HG02588 (cell line): ENCODE data around the gene PLA2G15.
A peak's percentile ranks its signal among the peaks of the same experiment; 100 is the strongest.

Source experiments
- ATAC-seq: cut with Tn5 transposase; IDR thresholded peaks from one replicate; pipeline ENCODE4 v1.9.1; 2021; ENCODE audit warnings: mild to moderate bottlenecking, moderate library complexity; ENCODE audit not compliant: unreplicated experiment

Gene PLA2G15

GRCh38 chr16:68244903-68245853 lies at the start of gene PLA2G15:
PLA2G15 (plus strand) TSS chr16:68245373; CDS start chr16:68245427, 54 bp downstream.
- ATAC-seq: peak; percentile 76

- ATAC-seq: no peak
Observed at GRCh38 chr16:68197250-68197649, 47.9 kb upstream of the PLA2G15 start.

GRCh38 chr16:68200088-68200783 lies 44.9 kb upstream of the PLA2G15 start:
- no peak for ATAC-seq

- no peak for ATAC-seq
Observed at GRCh38 chr16:68202091-68202519, 43.1 kb upstream of the PLA2G15 start.

GRCh38 chr16:68206245-68206644 lies 38.9 kb upstream of the PLA2G15 start:
- no peak for ATAC-seq

- ATAC-seq: no peak
Observed at GRCh38 chr16:68214726-68215125, 30.4 kb upstream of the PLA2G15 start.

GRCh38 chr16:68215302-68215701 lies 29.9 kb upstream of the PLA2G15 start:
- ATAC-seq: no peak

- no peak for ATAC-seq
Observed at GRCh38 chr16:68216240-68216639, 28.9 kb upstream of the PLA2G15 start.

- no peak for ATAC-seq
Observed at GRCh38 chr16:68217506-68217905, 27.7 kb upstream of the PLA2G15 start.

GRCh38 chr16:68219725-68220351 lies 25.3 kb upstream of the PLA2G15 start:
- ATAC-seq: no peak

GRCh38 chr16:68223072-68223471 lies 22.1 kb upstream of the PLA2G15 start:
- no peak for ATAC-seq

- no peak for ATAC-seq
Observed at GRCh38 chr16:68226116-68226515, 19.1 kb upstream of the PLA2G15 start.

GRCh38 chr16:68227183-68227793 lies 17.9 kb upstream of the PLA2G15 start:
- ATAC-seq: no peak

GRCh38 chr16:68227850-68228553 lies 17.2 kb upstream of the PLA2G15 start:
- ATAC-seq: no peak

GRCh38 chr16:68228652-68229051 lies 16.5 kb upstream of the PLA2G15 start:
- ATAC-seq: no peak

GRCh38 chr16:68229431-68230175 lies 15.6 kb upstream of the PLA2G15 start:
- no peak for ATAC-seq

GRCh38 chr16:68230176-68230571 lies 15.0 kb upstream of the PLA2G15 start:
- no peak for ATAC-seq

GRCh38 chr16:68230956-68231355 lies 14.2 kb upstream of the PLA2G15 start:
- ATAC-seq: no peak

- no peak for ATAC-seq
Observed at GRCh38 chr16:68231384-68232136, 13.6 kb upstream of the PLA2G15 start.
